Measurements from ENCODE around the gene MUS81. TPM values are rescaled to one million over a fixed set of nuclear protein-coding genes. Genes with fewer than 3 reads are reported as not detected.

MUS81 gene
- total and polyA plus RNA-seq, 2 experiments from 2014 or later = 23.8 to 47.0 TPM

DNA sequence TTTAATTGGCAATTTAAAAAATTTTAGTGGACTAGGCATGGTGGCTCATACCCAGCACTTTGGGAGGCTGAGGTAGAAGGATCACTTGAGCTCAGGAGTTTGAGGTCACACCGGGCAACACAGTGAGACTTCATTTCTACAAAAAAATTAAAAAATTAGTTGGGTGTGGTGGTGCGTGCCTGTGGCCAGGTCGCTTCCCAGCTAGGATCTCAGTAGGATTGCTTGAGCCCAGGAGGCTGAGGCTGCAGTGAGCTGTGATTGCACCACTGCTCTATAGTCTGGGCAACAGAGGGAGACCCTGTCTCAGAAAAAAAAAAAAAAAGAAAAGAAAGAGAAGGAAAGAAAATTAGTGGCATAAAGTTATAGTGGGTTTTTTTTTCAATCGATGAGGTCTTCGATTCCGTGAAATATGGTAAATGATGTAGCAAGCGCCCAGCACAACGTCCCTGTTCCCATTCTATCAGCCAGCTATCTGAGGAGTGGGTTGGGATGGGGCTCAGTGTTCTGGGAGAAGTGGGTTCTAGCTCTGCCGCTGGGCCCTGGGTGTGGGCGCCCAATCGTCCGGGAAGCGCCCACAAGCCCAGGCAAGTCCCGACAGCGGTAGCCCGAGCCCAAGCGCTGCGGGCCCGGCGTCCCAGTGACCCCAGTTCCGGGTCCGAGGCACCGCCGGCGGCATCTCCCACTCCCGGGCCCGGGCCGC lies 38.6 kb downstream of the MUS81 start:
- Histone ChIP-seq H3K9me3 (ENCODE audit: low read depth) (no peaks in the 10 kb centered on the region), H3K4me2 (peak overlapping the region; percentile 93), H3K9me2 (replicated peaks; ENCODE audit: insufficient read depth) (no peaks in the 10 kb centered on the region), H4K20me1 (ENCODE audit: insufficient read depth, poor library complexity, severe bottlenecking) (no peaks in the 10 kb centered on the region), H3K27ac (no peak overlapping the region), H3K79me2 (no peaks in the 10 kb centered on the region), H2AFZ (peak overlapping the region; percentile 63), H3K4me3 (no peak overlapping the region), H3K4me1 (ENCODE audit: insufficient read depth) (peaks cover 15% of the 10 kb centered on the region), H3K27me3 (peaks cover 25% of the 10 kb centered on the region), H3K36me3 (replicated peaks; ENCODE audit: insufficient read depth, low read depth) (no peaks in the 10 kb centered on the region)
- TF ChIP-seq EZH2 (IDR thresholded peaks at IDR 0.05; ENCODE audit: borderline replicate concordance) = no peak
- TF ChIP-seq, protein P1, sequence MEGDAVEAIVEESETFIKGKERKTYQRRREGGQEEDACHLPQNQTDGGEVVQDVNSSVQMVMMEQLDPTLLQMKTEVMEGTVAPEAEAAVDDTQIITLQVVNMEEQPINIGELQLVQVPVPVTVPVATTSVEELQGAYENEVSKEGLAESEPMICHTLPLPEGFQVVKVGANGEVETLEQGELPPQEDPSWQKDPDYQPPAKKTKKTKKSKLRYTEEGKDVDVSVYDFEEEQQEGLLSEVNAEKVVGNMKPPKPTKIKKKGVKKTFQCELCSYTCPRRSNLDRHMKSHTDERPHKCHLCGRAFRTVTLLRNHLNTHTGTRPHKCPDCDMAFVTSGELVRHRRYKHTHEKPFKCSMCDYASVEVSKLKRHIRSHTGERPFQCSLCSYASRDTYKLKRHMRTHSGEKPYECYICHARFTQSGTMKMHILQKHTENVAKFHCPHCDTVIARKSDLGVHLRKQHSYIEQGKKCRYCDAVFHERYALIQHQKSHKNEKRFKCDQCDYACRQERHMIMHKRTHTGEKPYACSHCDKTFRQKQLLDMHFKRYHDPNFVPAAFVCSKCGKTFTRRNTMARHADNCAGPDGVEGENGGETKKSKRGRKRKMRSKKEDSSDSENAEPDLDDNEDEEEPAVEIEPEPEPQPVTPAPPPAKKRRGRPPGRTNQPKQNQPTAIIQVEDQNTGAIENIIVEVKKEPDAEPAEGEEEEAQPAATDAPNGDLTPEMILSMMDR (IDR thresholded peaks at IDR 0.05; ENCODE audit: poor library complexity) = no peak
- no peak for TF ChIP-seq EZH2phosphoT487 (IDR thresholded peaks at IDR 0.05; ENCODE audit: low read depth, severe bottlenecking, unreplicated experiment)
- no peak for DNase-seq (ENCODE audit: low spot score)
- WGBS (ENCODE audit: low lambda C conversion rate, missing lambda C conversion rate) = 31% methylated on average over 26 of the region's 28 CpGs

DNA sequence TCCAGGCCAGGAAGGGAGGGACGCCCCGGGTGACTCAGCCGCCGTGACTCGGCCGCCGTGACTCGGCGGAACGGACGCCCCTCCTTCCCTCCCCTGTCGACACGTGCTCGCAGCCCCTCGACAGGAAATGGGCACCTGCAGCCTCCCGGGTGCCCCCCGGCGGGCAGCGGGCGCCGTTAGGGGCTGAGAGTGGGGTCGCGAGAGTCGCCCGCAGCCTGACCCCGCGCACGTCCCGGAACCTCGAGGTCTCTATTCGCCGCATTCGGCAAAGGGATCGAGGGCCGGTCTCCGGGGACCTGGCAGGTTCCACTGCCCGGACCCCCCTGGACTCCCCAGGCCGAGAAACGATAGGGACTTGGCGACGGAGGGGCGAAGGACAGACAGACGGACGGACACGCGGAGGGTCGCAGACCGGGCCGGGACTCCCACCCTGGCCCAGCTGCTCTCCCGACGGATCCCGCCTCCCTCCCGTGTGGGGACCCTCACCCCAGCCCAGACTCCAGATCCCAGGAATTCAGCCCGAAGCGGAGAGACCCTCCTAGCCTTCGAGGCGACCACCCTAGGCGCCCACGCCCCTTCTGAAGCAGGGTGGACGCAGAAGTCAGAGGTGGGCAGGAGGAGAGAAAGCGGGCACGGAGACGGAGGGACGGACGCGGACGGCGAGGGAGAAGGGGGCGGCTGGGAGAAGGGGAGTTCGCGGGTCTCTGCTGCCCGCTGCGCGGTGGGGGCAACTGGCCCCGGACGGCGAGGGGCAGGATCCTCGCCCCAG lies 39.3 kb downstream of the MUS81 start:
- Histone ChIP-seq H4K20me1 (ENCODE audit: insufficient read depth, poor library complexity, severe bottlenecking) (no peaks in the 10 kb centered on the region), H3K27ac (peak overlapping the region; percentile 71), H3K9me2 (replicated peaks; ENCODE audit: insufficient read depth) (no peaks in the 10 kb centered on the region), H3K4me3 (peak overlapping the region; percentile 53), H3K9me3 (ENCODE audit: low read depth) (no peaks in the 10 kb centered on the region), H3K36me3 (replicated peaks; ENCODE audit: insufficient read depth, low read depth) (no peaks in the 10 kb centered on the region), H3K27me3 (peaks cover 25% of the 10 kb centered on the region), H2AFZ (peak overlapping the region; percentile 63), H3K79me2 (no peaks in the 10 kb centered on the region), H3K4me1 (ENCODE audit: insufficient read depth) (peaks cover 15% of the 10 kb centered on the region), H3K4me2 (peak overlapping the region; percentile 93)
- DNase-seq (ENCODE audit: low spot score) = peak; percentile 84
- no peak for TF ChIP-seq EZH2 (IDR thresholded peaks at IDR 0.05; ENCODE audit: borderline replicate concordance)
- 7% methylated on average over 58 of the region's 78 CpGs for WGBS (ENCODE audit: low lambda C conversion rate, missing lambda C conversion rate)

DNA sequence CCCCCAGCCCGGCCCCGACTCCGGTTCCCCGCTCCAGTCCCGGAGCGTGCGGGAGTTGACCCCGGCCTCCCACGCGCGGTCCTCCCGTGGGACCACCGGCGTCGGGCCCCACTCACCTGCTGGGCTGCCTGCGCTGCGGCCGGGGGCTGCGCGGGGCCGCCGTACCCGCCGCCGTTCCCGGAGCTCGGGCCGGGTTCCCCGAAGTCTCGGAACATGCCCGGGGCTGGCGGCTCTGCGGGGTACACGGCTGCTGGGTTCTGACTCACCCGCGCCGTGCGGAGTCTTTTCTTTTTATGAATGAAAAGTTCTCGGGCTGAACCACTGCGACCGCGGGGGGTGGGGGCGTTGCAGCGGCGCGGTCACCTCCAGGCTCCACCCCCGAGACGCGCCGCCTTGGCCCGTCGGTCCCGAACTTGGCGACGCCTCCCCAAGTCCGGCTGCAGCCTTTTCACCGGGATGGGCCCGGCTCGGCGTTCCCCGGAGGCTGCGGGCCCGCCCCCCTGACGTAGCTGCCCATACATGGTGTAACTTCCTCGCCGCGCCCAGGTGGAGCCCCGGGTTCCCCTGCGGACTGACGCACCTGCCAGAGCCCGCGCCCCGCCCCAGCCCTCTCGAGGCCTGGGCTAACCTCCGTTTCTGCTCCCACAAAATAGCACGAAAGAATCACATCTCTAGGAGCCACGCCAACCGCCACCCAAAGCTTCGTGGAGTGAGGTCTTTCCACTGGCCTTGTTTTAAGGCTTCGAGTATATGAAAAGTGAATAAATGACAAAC lies 40.1 kb downstream of the MUS81 start, which contains the start of gene FOSL1:
Gene FOSL1 (minus strand): TSS at position 264 of the 774 bp plus-strand sequence. CDS start 49 bp downstream, at position 215.
- H3K9me2 ChIP-seq (replicated peaks; ENCODE audit: insufficient read depth) = no peaks in the 10 kb centered on the region
- peak within 1 kb of the TSS; percentile 93 for H3K4me2 ChIP-seq
- DNase-seq (ENCODE audit: low spot score) = peak; percentile 95
- no peaks in the 10 kb centered on the region for H3K36me3 ChIP-seq (replicated peaks; ENCODE audit: insufficient read depth, low read depth)
- no peak for TF ChIP-seq EZH2 (IDR thresholded peaks at IDR 0.05; ENCODE audit: borderline replicate concordance)
- TF ChIP-seq, protein P1 (IDR thresholded peaks at IDR 0.05; ENCODE audit: poor library complexity) = no peak
- no peak for TF ChIP-seq EZH2phosphoT487 (IDR thresholded peaks at IDR 0.05; ENCODE audit: low read depth, severe bottlenecking, unreplicated experiment)
- H3K27ac ChIP-seq = peak within 1 kb of the TSS; percentile 71
- no peaks in the 10 kb centered on the region for H3K9me3 ChIP-seq (ENCODE audit: low read depth)
- peak within 1 kb of the TSS; percentile 63 for H2AFZ ChIP-seq
- H3K4me3 ChIP-seq = peak within 1 kb of the TSS; percentile 53
- peaks cover 15% of the 10 kb centered on the region for H3K4me1 ChIP-seq (ENCODE audit: insufficient read depth)
- no peaks in the 10 kb centered on the region for H3K79me2 ChIP-seq
- peaks cover 25% of the 10 kb centered on the region for H3K27me3 ChIP-seq
- H4K20me1 ChIP-seq (ENCODE audit: insufficient read depth, poor library complexity, severe bottlenecking) = no peaks in the 10 kb centered on the region
- WGBS (ENCODE audit: low lambda C conversion rate, missing lambda C conversion rate) = 3% methylated on average over 61 of the region's 80 CpGs
